K562 (cell line): ENCODE data around the gene RBBP4. TPM values are rescaled to one million over a fixed set of nuclear protein-coding genes. Genes with fewer than 3 reads are reported as not detected.

ENCODE experiments used
- CBFA2T2 ChIP-seq: fragments of 450-650 bp; conservative IDR thresholded peaks from 2 replicates; pipeline ENCODE4 v1.6.1; 2017; ENCODE audit warnings: mild to moderate bottlenecking
- CHD1 ChIP-seq: fragments of 200-600 bp; sonication (generic); IDR thresholded peaks from one replicate; pipeline ENCODE4 v1.6.1; 2012; ENCODE audit warnings: mild to moderate bottlenecking, moderate library complexity, low read length, inconsistent platforms
- MGA ChIP-seq: fragments of 450-650 bp; IDR thresholded peaks from 2 replicates; pipeline ENCODE4 v1.6.1; 2016; ENCODE audit warnings: mild to moderate bottlenecking, moderate library complexity
- NCOA2 ChIP-seq, 2 experiments: fragments of 450-650 bp; IDR thresholded peaks; 2 replicates each; pipeline ENCODE4 v1.6.1; 2018; ENCODE audit warnings: mild to moderate bottlenecking in 2 of 2, moderate library complexity in 1 of 2; ENCODE audit not compliant: partially characterized antibody in 2 of 2
- PML ChIP-seq: IDR thresholded peaks from 2 replicates; pipeline ENCODE4 v1.6.1; 2012; ENCODE audit warnings: low read length, inconsistent platforms
- ZNF589 ChIP-seq: fragments of 200-800 bp; sonication (Bioruptor generic); IDR thresholded peaks from 2 replicates; pipeline ENCODE4 v1.6.1; 2016; ENCODE audit warnings: low read depth, missing genetic modification characterization, missing compliant biosample characterization
- polyA plus RNA-seq, 8 experiments: library from polyadenylated mRNA; depleted of rRNA in 4 of 8; stranded (reverse) in 5 of 8; unstranded in 3 of 8; fragments of >200 nt; fragmentation: Nextera tagmentation in 2 of 8; fragmentation: Illumina TruSeq in 1 of 8; extraction: Ambion mirVana in 2 of 8; extraction: Trizol in 1 of 8; gene quantifications; 2 replicates each; pipeline versions ENCODE4 v1.2.1 to v1.2.3, GENCODE V29; 2011 to 2014; ENCODE audit warnings: inconsistent platforms in 1 of 8, missing spikeins in 1 of 8
- total RNA-seq, 7 experiments: library from RNA; depleted of rRNA in 6 of 7; stranded (reverse); fragments of >200 nt in 6 of 7; fragmentation: Illumina TruSeq in 2 of 7; extraction: Trizol in 2 of 7; gene quantifications; 2 replicates each; pipeline versions ENCODE4 v1.2.1 to v1.2.3, GENCODE V29; 2011 to 2021; ENCODE audit warnings: low replicate concordance in 1 of 7
- TF ChIP-seq, protein P1 (sequence below), 2 experiments: fragments of 450-650 bp; IDR thresholded peaks; 2 replicates each; pipeline ENCODE4 v1.6.1; 2016; ENCODE audit warnings: mild to moderate bottlenecking in 2 of 2, borderline replicate concordance in 1 of 2, low read depth in 1 of 2, moderate library complexity in 1 of 2

RBBP4 gene
- total and polyA plus RNA-seq, 9 of the 15 experiments (the other 6 are each of a cell fraction or from before 2014, with no cell fraction given) = 185 to 409 (median 259) TPM

- TF ChIP-seq, protein P1, sequence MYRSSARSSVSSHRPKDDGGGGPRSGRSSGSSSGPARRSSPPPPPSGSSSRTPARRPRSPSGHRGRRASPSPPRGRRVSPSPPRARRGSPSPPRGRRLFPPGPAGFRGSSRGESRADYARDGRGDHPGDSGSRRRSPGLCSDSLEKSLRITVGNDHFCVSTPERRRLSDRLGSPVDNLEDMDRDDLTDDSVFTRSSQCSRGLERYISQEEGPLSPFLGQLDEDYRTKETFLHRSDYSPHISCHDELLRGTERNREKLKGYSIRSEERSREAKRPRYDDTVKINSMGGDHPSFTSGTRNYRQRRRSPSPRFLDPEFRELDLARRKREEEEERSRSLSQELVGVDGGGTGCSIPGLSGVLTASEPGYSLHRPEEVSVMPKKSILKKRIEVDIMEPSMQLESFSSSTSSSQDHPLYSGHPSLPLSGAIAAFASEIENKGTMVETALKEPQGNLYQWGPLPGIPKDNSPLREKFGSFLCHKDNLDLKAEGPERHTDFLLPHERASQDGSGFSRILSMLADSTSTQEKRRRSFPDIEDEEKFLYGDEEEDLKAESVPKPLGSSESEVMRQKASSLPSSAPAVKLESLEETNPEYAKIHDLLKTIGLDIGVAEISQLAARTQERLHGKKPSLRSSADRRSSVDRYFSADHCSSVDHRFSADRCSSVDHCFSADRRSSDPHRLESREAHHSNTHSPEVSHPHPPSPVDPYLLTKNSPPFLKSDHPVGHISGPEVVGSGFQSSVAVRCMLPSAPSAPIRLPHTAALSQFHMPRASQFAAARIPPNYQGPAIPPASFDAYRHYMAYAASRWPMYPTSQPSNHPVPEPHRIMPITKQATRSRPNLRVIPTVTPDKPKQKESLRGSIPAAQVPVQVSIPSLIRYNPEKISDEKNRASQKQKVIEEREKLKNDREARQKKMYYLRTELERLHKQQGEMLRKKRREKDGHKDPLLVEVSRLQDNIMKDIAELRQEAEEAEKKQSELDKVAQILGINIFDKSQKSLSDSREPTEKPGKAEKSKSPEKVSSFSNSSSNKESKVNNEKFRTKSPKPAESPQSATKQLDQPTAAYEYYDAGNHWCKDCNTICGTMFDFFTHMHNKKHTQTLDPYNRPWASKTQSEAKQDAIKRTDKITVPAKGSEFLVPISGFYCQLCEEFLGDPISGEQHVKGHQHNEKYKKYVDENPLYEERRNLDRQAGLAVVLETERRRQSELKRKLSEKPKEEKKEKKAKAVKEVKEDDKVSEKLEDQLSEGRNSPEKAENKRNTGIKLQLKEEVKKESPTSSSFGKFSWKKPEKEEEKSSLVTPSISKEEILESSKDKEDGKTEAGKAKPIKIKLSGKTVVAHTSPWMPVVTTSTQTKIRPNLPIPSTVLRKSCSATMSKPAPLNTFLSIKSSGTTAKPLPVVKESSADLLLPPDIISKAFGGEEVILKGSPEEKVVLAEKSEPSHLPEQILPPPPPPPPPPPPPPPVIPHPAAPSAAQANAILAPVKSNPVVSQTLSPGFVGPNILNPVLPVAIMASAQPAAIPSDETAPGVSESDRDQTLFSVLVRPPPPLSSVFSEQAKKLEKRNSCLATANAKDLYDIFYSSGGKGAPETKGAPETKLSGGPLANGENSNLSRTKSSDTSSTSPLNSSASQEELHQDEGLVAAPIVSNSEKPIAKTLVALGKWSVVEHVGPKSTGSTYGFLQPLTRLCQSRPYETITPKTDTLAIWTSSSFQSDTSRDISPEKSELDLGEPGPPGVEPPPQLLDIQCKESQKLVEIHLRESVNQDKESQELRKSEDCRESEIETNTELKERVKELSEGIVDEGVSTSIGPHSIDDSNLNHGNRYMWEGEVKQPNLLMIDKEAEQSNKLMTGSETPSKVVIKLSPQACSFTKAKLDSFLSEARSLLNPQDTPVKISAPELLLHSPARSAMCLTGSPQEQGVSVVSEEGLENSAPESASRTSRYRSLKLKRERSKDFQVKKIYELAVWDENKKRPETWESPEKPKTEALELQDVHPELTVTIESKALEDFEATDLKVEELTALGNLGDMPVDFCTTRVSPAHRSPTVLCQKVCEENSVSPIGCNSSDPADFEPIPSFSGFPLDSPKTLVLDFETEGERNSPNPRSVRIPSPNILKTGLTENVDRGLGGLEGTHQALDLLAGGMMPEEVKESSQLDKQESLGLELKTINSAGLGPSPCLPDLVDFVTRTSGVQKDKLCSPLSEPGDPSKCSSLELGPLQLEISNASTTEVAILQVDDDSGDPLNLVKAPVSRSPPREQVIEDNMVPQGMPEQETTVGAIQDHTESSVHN (IDR thresholded peaks at IDR 0.05; ENCODE audit: borderline replicate concordance in 1 of 2, low read depth in 1 of 2) = no peak
- TF ChIP-seq ZNF589 (CRISPR knock-in tag) (no peak), NCOA2 (IDR thresholded peaks at IDR 0.05; ENCODE audit: partially characterized antibody in 2 of 2) (no peak), PML (no peak), CHD1 (peak; percentile 95), MGA (peak; percentile 91), CBFA2T2 (no peak)
These were observed 559 bp downstream of the RBBP4 start (continued) for GRCh38 chr1:32651461-32652073.
